GM19438 (cell line): ENCODE data around the gene TTF2.
"Not testable (repeated sequence)": the region's sequence is repeated elsewhere in the genome, so short reads cannot be mapped to it uniquely, and the experiment has no call there.

Source experiments
- ATAC-seq: cut with Tn5 transposase; IDR thresholded peaks from one replicate; pipeline ENCODE4 v1.9.1; 2021; ENCODE audit warnings: low read depth; ENCODE audit not compliant: unreplicated experiment

Gene TTF2

DNA sequence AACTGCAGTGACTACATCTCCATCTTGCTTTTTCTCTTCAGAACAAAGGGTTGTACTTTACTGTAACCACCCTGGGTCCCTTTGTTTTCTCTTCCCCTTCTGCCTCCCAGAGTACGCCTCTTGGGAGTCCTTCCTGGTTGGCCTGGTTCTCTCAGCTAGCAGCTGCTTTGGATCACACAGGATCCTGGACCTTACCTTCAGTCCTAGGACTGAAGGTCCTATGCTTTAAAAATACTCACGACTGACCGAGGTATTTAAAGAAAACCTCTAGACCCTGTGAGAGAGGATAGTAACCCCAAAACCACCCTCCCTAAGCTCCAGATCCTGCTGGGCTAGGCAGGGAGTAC, 56.6 kb downstream of the TTF2 start:
- ATAC-seq, result no peak

DNA sequence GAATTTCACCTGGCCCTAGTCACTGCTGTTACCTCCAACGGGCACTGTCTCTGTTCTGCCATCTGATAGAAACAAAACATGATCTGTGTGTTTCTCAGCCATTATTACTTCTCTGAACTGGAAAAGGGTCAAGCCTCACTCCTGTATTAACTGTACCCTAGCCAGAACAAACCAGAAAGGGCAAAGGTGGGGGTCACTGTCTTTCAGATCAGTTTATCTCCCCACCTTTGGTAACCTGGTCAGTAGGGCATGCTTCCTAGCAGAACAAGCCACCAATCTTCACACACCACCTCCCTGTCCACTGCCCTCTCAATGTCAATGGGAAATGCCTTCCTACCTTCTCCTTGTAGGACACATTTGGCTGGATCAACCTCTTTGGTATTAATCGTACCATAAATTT, 57.6 kb downstream of the TTF2 start:
- ATAC-seq, result no peak

DNA sequence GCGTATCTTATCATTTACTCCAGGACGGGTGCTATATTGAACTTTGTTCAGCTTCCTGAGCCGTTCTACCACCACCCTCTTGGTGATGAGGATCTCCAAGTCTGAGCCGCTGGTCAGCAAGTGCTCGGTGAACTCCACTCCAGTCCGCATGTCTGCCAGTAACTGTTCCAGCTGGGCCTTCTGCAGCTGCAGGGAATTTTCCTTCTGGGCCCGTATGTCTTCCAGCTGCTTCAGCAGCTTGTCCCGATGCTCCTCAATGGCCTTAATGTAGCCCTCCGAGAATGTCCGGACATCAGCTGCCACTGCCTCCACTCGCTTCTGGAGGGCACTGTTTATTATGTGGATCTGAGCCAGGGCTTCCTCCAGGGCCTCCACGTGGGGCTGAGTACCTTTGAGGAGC, 58.0 kb downstream of the TTF2 start:
- ATAC-seq, result no peak

DNA sequence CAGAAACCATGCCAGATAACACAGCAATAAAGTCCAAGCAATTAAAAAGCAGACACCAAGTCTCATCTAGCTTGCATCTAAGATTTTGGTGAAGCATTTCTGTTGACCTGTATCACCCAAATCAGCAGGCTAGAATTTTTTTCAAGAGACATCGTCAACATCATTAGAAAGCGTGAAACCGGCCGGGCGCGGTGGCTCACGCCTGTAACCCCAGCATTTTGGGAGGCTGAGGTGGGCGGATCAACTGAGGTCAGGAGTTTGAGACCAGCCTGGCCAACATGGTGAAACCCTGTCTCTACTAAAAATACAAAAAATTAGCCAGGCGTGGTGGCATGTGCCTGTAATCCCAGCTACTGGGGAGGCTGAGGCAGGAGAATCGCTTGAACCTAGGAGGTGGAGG, 59.0 kb downstream of the TTF2 start:
- ATAC-seq, result not testable (repeated sequence)

DNA sequence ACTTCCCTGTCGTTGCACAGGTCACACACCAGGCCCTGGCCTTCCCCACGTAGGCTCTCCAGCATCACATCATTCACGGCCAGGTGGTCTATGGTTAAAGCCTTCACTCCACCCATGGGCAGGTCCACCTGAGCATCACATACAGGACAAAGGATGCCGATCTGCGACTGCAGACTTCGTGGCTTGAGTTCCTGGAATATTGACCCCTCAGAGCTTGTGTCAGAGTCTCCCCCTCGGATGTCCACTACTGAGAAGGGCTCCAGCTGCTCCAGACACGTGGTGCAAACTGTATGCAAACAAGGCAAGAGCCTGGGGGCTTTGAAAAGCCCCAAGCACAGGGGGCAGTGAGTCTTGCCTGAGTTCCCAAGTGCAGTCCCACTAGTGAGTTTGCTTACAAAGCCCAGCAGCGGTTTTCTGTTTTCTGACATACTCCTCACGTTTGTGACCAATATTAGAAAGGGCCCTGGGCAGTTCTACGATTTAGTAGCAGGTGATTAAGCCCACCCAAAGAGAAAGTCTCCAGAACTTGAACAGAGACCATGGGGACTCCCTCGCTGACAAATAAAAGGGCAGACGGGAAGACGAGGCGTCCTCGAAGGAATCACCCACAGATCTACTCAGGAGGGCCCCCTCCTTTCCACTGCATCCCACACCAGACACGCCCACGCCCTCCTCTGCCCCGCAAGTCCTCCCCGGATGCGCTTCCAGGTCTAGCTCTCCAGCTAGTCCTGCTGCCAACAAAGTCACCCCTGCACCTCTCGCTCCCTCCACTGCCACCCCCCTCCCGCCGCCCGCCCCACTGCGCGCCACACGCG, 60.9 kb downstream of the TTF2 start:
- peak; percentile 1 for ATAC-seq

DNA sequence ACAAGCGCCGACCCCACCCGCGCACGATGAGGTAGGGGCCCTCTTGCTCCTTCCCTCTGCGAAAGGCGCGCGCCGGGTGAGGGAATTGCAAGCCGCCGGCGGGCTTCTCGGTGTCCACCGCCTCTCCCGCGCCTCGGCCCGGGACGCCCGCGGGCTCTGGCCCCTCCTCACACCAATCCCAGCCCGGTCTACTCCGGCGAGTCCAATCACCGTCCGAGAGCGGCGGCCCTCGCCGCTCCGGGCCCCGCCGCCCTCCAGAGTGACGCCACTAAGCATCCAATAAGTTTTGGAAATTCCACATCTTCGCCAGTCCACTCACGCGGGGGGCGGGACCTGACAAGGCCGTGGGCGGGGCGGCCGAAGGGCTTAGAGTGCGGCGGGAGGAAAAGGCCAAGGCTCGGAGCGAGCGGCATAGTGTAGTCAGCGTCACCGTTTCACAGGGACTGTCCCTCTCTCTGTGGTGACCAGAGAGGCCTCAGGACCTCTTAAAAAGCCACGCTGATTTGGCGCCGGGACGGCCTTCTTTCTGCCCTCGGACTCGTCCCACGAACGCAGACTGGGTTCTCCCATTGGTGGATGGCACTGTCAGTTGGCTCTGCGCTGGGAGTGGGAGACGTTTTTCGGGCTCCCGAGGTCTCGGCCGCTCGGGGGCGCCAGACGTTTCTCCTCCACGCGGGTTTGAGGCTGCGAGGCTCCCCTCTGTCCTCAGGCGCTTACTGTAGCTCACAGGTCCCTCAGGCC, 61.6 kb downstream of the TTF2 start, which contains the start of gene TRIM45:
TRIM45 (minus strand) TSS at position 161 of the 741 bp plus-strand sequence. CDS start 548 bp downstream, outside the sequence.
- ATAC-seq, result peak; percentile 86

DNA sequence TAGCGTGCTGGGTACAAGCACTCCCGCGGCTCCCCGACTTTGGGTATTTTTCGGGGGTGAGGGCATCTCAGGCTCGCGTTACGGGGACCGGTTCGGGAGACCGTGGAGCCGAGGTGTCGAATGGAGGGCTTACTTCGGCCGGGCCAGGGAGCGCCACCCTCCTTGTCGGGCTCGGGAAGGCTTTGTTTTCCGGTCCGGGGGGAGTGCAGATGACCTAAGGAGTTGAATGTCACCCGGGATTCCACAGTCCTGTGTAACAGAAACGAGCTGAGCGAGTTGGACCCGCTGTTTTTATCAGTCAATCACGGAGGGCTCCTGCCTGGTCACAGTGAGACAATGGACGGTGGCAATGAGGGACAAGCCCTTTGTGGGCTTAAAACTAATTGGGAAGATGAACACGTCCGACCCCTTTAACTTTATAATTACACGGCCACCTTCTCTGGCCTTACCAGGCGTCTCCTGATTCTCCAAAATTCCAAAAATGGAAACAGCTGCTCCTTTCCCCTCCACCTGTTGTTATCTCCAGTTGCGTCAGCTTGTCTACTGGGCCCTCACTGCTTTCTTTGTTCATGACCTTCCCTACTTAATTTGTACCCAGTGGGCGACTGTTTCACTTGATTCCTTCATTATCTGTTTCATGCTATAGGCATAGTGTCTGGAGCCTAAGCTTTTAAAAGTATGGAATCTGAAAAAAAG, 62.4 kb downstream of the TTF2 start:
- ATAC-seq, result no peak

DNA sequence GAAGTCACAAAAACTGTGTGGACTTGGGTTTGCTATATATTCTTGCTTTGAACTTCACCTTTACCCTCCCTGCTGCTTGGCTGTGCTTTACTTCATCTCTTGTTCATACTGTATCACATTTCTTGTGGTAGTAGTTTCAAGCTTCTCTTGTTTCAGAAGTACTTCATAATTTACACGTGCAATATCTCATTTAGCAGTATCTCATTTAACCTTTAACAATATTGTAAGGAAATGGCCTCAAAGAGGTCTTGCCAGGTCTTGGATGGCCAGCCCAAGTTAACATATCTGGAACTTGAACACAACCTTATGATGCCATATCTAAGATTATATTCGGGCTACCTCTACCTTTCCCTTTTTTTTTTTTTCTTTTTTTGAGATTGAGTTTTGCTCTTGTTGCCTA, 63.1 kb downstream of the TTF2 start:
- ATAC-seq, result no peak

DNA sequence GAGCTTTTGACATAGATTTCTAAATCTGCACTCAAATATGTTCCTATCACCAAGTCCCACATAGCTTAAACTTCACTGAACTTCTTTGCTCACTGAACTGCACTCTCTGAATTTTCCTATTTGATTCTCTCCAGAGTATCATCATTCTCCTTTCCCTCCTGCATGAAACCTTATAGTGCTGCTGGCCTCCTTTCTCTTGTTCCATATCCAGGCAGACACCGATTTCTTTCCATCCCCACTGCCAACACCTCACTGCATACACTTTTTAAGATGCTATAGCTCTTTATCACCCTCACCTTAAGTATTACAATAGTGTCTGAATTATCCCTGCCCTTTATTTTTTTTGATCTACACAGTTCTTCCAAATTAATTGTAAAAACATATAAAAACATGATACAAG, 64.5 kb downstream of the TTF2 start:
- ATAC-seq, result no peak

DNA sequence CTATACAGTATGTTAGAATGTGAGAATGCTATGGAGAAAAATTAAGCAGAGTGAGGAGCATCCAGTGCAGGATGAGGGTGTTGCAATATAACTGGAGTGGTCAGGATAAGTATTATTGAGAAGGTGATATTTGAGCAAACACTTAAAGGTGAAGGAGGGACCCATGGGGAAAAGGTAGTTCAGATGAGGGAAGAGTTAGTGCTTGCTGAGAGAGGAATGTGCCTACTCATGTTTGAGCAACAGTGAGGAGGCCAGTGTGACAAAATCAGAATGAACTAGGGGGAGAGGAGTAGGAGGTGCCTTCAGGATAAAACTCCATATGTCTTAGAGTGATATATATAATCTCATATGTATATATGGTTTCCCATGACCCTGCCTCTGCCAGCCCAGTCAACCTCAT, 67.7 kb downstream of the TTF2 start:
- ATAC-seq, result no peak

DNA sequence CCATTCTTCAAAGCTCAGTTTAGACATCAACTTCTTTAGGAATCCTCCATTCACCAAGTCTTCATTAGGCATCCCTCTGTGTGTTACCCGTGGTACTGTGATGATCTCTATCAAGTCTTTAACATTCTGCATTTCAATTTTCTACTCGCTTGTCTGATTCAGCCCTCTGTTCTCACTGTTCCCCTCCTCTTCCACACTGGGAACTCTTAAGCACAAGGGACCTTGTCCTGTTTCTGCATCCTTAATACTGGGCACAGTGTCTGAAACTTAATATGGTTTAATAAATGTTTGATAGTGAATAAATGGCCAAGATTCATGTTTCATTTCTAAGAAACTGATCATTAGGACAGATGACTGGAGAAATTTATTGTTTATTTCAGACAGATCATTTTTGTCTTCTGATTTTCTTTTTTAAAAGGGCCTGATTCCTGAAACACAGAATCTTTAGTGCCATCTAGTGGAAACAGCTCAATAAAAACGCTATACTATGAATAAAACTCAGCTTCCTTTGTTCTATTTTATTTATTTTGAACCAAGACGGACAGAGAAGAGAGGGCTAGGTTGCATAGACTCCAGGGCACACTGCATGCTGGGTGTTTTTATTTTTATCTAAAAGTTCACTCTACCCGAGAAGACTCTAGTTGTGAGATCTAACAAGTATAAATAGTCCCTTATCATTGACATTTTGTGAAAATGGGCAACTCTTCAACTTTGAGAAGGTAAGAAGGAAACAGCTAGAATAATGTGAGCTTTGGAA, 68.4 kb downstream of the TTF2 start:
- no peak for ATAC-seq

DNA sequence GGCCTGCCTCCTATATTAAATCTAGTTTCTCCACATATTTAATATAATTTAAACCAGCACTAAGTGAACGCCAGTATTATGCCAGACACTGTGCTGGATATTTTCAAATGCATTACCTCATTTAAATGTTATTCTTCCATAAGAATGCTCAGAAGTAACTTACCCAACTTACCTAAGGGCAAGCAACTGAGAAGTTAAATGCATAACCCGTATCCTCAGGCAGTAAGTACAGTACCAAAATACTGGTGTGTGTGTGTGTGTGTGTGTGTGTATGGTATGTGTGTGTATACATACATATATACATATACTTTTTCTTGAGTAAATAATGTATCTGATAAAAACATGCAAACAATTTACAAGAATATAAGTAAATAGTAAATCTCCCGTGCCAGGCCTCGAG, 70.4 kb downstream of the TTF2 start:
- ATAC-seq, result no peak

DNA sequence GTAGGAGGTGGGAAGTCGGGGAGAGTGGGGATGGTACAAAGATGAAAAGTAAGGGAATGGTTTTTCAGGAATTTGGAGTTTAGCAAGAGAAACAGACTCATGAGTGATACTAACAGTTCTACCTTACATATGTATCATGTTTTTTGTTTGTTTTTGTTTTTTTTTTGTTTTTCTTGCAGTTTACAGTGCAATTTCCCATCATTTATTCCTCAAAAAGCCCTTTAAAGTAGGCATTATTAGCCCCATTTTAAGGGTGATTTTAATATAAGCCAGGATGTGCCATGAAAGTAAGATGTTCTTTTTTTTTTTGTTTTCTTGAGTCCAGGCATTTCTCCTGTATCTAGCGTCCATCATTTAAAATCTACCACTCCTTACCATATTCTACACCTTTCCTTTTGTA, 75.2 kb downstream of the TTF2 start:
- no peak for ATAC-seq

DNA sequence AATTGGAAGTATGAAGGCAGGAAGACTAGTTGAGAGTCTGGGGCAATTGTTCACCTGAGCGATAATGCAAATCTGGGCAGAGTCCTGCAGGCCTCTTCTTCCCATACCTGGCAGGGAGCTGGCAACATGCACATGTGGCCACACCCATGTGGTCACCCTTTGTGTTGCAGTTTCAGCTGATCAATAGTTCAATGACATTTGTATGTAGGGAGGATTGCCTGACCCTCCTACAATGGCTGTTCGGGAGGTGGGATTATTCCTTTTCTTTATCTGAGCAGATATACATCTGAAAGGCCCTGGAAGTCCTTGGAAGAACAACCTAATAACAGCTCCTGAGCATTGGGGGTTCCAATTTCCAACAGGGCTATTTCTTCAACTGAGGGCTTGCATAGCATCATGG, 76.6 kb downstream of the TTF2 start:
- no peak for ATAC-seq

DNA sequence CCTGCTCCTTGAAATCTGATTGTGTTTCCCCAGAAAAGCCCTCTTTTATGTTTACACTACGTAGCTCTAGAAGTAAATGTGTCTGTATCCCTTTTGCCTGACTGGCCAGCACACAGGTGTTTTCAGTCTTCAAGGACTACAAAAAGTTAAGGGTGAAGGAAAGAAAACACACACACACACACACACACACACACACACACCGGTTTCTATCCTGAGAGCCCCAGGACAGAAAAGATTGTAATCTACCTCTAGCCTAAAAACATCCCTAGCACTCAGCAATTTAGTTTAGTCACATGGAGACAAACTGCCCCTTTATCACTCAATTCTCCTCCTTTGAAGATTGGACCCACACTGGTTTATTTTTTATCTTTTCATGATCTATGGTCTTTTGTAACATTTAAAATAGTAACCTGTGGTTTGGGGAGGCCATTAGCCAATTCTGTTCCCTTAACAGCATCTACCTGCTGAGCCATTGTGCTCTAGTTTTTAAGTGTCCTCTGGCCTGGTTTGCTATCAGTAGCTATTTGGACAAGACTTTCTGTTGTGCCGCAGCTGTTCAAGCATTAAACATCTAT, 77.2 kb downstream of the TTF2 start:
- ATAC-seq, result no peak

DNA sequence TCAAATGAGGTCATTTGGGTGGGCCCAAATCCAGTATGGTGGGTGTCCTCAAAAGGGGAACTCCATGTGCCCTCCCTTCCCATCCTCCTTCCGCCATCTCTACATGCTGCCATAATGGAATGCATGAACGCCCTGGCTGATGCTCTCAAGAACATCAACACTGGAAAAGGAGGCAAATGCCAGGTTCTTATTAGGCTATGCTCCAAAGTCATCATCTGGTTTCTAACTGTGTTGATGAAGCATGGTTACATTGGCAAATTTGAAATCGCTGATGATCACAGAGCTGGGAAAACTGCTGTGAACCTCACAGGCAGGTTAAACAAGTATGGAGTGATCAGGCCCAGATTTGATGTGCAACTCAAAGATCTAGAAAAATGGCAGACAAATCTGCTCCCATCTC, 78.0 kb downstream of the TTF2 start:
- no peak for ATAC-seq

DNA sequence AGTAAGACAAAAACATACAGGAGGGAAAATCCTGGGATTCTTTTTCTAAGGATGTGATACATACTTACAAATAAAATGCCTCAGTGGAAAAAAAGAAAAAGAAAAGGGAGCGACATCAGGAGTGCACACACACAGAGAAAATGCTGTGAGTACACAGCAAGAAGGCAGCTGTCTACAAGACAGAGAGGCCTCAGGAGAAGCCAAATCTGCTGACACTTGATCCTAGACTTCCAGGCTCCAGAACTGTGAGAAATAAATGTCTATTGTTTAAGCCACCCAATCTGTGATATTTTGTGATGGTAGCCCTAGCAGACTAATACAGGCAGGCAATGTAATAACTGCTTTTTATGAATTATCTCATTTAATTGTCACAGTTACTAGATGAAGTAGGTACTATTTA, 78.4 kb downstream of the TTF2 start:
- no peak for ATAC-seq

DNA sequence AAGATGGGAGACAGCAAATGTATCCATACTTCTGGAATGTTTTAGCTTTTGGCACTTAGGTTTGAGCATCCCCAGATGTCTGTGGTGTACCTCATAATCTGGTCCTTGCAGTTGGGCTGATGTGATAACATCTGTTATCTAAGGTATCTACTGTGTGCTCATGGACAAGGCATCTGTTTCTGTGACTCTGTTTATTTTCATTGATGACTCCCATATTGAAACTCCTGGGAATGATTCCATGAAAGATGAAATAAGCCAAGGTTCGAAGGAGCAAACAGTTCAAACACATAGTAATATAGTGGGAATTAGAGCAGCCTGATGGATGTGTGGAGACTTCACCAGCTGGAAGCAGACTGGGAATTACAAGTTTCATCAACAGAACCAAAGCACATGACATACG, 82.1 kb downstream of the TTF2 start:
- no peak for ATAC-seq

DNA sequence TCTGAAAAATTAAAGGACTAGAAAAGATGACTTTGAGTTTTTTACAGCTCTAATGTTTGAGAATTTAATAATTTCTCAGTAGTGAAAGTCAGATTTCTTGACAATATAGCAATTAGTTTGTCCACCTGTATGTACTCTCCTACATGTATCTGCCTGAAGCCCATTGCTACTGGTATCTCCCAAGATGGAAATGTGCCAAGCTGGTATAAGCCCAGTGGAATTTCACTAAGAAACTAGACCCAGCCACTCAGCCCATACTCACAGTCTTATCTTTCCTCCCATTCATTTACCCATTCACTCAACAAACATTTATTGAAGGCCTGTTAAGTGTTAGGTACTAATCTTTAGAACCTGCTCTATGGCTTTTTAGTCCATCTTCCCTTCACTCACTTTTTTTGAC, 83.0 kb downstream of the TTF2 start:
- no peak for ATAC-seq

DNA sequence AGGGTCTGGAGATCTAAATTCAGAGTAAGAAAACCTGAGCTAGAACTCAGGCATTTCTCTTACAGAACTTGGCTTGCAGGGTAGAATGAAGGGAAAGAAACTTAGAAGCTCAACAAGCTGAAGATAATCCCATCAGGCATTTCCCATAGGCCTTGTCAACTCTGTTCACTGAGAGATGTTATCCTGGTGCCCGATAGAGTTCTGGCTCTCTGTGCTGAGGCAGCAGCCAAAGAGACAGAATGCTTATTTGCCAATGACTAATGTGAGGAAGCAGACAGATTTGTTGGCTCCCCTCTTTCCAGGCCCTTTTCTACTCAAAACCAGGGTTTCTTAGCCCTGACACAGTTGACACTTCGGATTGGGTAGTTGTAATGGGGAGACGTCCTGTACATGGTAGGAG, 83.7 kb downstream of the TTF2 start:
- ATAC-seq, result no peak

DNA sequence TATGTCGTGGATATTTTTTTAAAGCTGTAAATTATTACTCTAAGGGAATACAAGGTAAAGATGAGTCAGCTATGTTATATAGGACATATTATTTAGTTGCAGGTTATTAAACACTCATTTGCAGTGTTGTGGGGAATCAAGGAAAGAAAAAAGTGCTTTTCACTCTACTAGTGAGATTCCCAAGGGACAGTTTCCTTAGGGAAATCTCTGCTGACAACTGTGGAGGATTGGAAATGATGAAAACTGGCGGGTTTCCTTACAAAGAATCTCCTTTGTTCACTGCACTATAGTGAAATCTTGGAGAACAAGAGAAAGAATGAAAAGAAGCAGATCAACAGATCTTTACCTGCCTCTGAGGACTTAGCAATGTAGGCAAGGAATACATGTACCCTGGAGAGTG, 85.9 kb downstream of the TTF2 start:
- ATAC-seq, result no peak
